SK-N-MC (cell line): ENCODE results near the gene SPAG6.
A peak's percentile ranks its signal among the peaks of the same experiment; 100 is the strongest.

ENCODE experiments used
- DNase-seq: peaks from one replicate; pipeline ENCODE4 v3.0.0-alpha.2; 2011; ENCODE audit warnings: low read depth, low spot score
- H3K27ac ChIP-seq: fragments of 200-600 bp; sonication (generic); 2 replicates; pipeline ENCODE4 v1.5.1; 2016; ENCODE audit warnings: mixed run types
- H3K36me3 ChIP-seq: fragments of 200-600 bp; sonication (generic); 2 replicates; pipeline ENCODE4 v1.6.1; 2017; ENCODE audit warnings: antibody characterized with exemption, low read length, mixed read lengths; ENCODE audit not compliant: insufficient read depth
- H3K4me3 ChIP-seq: fragments of 200-600 bp; sonication (generic); 2 replicates; pipeline ENCODE4 v1.5.1; 2016
- H3K9ac ChIP-seq: fragments of 200-600 bp; sonication (generic); 2 replicates; pipeline ENCODE4 v1.8.0; 2017; ENCODE audit warnings: mixed run types, mixed read lengths; ENCODE audit not compliant: insufficient read length
- H3K9me3 ChIP-seq: fragments of 200-600 bp; sonication (generic); 2 replicates; pipeline ENCODE4 v1.6.1; 2017; ENCODE audit warnings: low read depth, mild to moderate bottlenecking, antibody characterized with exemption, low read length, moderate library complexity, mixed read lengths
- EZH2 ChIP-seq: fragments of 200-600 bp; sonication (generic); IDR thresholded peaks from one replicate; pipeline ENCODE4 v1.6.1; 2017; ENCODE audit warnings: antibody characterized with exemption
- FOXP2 ChIP-seq: optimal IDR thresholded peaks from 2 replicates; pipeline ENCODE3; 2011; ENCODE audit warnings: mild to moderate bottlenecking, moderate library complexity; ENCODE audit not compliant: insufficient read depth; ENCODE audit errors: extremely low read length, control extremely low read depth
- POLR2AphosphoS5 ChIP-seq: IDR thresholded peaks from 2 replicates; pipeline ENCODE4 v1.6.1; 2012; ENCODE audit warnings: mild to moderate bottlenecking, low read depth, low read length, borderline replicate concordance

The SPAG6 gene

GRCh38 chr10:22334414-22335172 is 10.7 kb upstream of the SPAG6 start:
- Histone ChIP-seq H3K9me3 (no peaks in the 10 kb centered on the region), H3K27ac (no peak overlapping the region), H3K4me3 (no peak overlapping the region), H3K36me3 (peaks cover 4% of the 10 kb centered on the region), H3K9ac (no peak overlapping the region)
- DNase-seq = no peak
- TF ChIP-seq EZH2 = no peak
- no peak for TF ChIP-seq FOXP2
- no peak for TF ChIP-seq POLR2AphosphoS5

GRCh38 chr10:22335173-22335933 is 9.9 kb upstream of the SPAG6 start:
- H3K27ac ChIP-seq = no peak overlapping the region

GRCh38 chr10:22338185-22338900 is 7.0 kb upstream of the SPAG6 start:
- no peaks in the 10 kb centered on the region for H3K36me3 ChIP-seq
- TF ChIP-seq FOXP2 = no peak
- no peak for TF ChIP-seq EZH2
- TF ChIP-seq POLR2AphosphoS5 = no peak
- DNase-seq = no peak
- peak overlapping the region; percentile 75 for H3K4me3 ChIP-seq
- no peaks in the 10 kb centered on the region for H3K9me3 ChIP-seq
- no peak overlapping the region for H3K27ac ChIP-seq
- no peak overlapping the region for H3K9ac ChIP-seq

More at GRCh38 chr10:22335173-22335933, 9.9 kb upstream of the SPAG6 start:
- Histone ChIP-seq H3K9ac (no peak overlapping the region), H3K4me3 (no peak overlapping the region), H3K36me3 (no peaks in the 10 kb centered on the region), H3K9me3 (no peaks in the 10 kb centered on the region)
- no peak for TF ChIP-seq POLR2AphosphoS5
- no peak for DNase-seq

- H3K9ac ChIP-seq = no peak overlapping the region
- H3K4me3 ChIP-seq = peak overlapping the region; percentile 75
- H3K27ac ChIP-seq = no peak overlapping the region
- H3K36me3 ChIP-seq = no peaks in the 10 kb centered on the region
- H3K9me3 ChIP-seq = no peaks in the 10 kb centered on the region
- DNase-seq = no peak
- TF ChIP-seq EZH2 = no peak
- TF ChIP-seq POLR2AphosphoS5 = no peak
- no peak for TF ChIP-seq FOXP2
These were observed 6.4 kb upstream of the SPAG6 start for GRCh38 chr10:22338931-22339330.

DNA sequence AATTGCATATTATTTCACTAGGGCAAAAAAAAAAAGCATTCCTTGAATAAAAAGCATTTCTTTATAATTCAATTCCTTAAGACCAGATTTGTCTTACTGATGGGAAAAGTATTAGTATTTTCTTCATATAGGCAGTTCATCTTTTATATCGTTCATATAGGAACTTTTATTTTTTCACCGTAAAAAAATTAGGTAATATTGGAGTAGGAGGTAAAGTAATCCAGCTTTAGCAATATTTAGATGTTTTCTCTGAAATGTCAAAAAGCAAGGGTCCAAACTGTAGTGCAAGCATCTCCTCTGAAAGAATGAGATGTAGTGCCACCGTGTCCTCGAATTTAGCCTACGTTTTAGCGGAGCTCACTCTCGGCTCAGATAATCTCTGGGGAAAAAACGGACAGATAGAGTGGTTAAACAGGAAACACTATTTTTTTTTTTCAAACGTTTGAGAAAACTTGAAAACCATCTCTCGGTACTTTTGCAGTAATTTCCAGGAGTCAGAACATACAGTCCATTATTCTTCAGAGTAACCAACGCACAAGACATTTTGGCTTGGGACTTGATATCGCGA is 5.5 kb upstream of the SPAG6 start:
- Histone ChIP-seq H3K27ac (0 out of 2 replicates have a peak overlapping the region, but pooled peaks have one; percentile 25), H3K36me3 (no peaks in the 10 kb centered on the region), H3K4me3 (peak overlapping the region; percentile 84), H3K9ac (peak overlapping the region; percentile 87), H3K9me3 (no peaks in the 10 kb centered on the region)
- DNase-seq = no peak
- no peak for TF ChIP-seq FOXP2
- TF ChIP-seq EZH2 = no peak

DNA sequence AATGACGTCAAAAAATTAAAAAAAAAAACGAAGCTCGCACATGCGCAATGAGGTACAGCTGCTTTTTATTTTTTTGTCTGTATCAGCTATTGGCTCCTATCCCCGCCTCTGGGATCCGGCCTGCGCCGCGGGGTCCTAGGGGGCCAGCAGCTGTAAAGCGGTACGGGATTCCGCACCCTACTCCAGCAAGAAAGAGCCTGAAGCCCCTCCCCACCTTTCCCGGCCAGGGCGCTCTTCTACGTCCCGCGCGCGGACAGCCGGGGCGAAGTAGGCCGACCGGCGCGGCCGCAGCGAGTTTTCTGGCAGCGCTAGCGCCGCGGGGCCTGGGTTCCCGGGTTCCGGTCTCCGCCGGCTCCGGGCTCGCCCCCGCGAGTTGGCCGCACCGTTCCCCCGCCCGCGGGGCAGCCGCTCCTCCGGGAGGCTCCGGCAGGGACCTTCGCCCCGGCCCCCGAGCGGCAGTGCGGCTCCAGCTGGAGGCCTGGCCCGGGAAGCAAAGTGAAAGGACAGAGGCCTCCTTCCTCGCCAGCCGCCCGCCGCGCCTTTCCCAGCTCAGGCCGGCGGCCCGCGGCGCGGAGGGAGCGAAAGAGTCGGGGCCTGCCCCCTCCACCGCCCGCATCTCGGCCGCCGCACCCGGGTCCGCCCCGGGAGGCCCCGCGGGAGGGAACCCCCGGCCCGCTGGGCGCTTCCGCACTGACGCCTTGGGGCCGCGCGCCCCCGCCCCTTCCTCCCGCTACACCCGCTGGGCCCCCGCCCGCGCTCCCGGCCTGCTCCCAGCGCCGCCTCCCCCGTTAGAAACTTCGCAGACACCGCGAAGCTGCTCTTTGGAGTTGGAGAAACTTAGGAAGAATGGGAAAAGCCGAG is 4.7 kb upstream of the SPAG6 start:
- Histone ChIP-seq H3K36me3 (no peaks in the 10 kb centered on the region), H3K9me3 (no peaks in the 10 kb centered on the region), H3K9ac (peak overlapping the region; percentile 87), H3K27ac (peak overlapping the region; percentile 62; the same call in 1 of the 2 replicates), H3K4me3 (peak overlapping the region; percentile 84)
- TF ChIP-seq FOXP2 (no peak), EZH2 (no peak), POLR2AphosphoS5 (peak; percentile 63)
- DNase-seq = peak; percentile 73

- Histone ChIP-seq H3K4me3 (peak overlapping the region; percentile 84), H3K9me3 (no peaks in the 10 kb centered on the region), H3K36me3 (no peaks in the 10 kb centered on the region), H3K9ac (peak overlapping the region; percentile 87), H3K27ac (no peak overlapping the region)
- no peak for TF ChIP-seq POLR2AphosphoS5
- TF ChIP-seq EZH2 = no peak
- no peak for TF ChIP-seq FOXP2
- no peak for DNase-seq
These were observed 3.9 kb upstream of the SPAG6 start for GRCh38 chr10:22341190-22341925.
